ENCODE measurements around the gene USP22. TPM values are rescaled to one million over a fixed set of nuclear protein-coding genes. Genes with fewer than 3 reads are reported as not detected.

Gene USP22
- total RNA-seq, 1 experiment from 2014 or later = 210 TPM

- Histone ChIP-seq H3K27me3 (ENCODE audit: insufficient read depth, low read length) (no peaks in the 10 kb centered on the region), H3K9ac (ENCODE audit: low read length) (no peak overlapping the region), H2AFZ (ENCODE audit: low read depth, low read length, poor library complexity, severe bottlenecking) (no peak overlapping the region), H3K4me2 (ENCODE audit: low read length) (no peak overlapping the region), H3K36me3 (ENCODE audit: control insufficient read depth in 1 of 2, insufficient read depth in 2 of 2, low read length in 2 of 2) (peaks cover 82 to 88% of the 10 kb centered on the region in 2 experiments), H3K4me1 (ENCODE audit: control insufficient read depth in 1 of 2, insufficient read depth in 2 of 2, low read length in 2 of 2) (no peaks in the 10 kb centered on the region), H3K79me2 (ENCODE audit: insufficient read depth, low read length) (peaks cover 95% of the 10 kb centered on the region), H3K9me3 (ENCODE audit: control insufficient read depth in 1 of 2, insufficient read depth in 1 of 2, low read depth in 1 of 2, low read length in 2 of 2) (no peaks in the 10 kb centered on the region), H4K20me1 (ENCODE audit: insufficient read depth) (peaks cover 26% of the 10 kb centered on the region; the same call in 1 of the 2 replicates), H3K27ac (ENCODE audit: low read depth, low read length) (no peak overlapping the region), H3K9me2 (ENCODE audit: insufficient read depth) (no peaks in the 10 kb centered on the region), H3K4me3 (replicated peaks in 1 of 2; ENCODE audit: low read depth in 1 of 2, low read length in 2 of 2) (no peak overlapping the region)
- ChIA-PET RAD21 (ENCODE audit: low non-redundant PET in 1 of 2, low total read pairs in 2 of 2, uncharacterized antibody in 2 of 2, unreplicated experiment in 2 of 2) (no interaction called here), POLR2A (no interaction called here), CTCF (no interaction called here)
- DNase-seq (ENCODE audit: low read depth, low spot score) = no peak
- ATAC-seq = no peak
- TF ChIP-seq EGR1 (IDR thresholded peaks at IDR 0.05; ENCODE audit: low read depth) (no peak), MAX (IDR thresholded peaks at IDR 0.05) (no peak), POLR2A (IDR thresholded peaks at IDR 0.05; ENCODE audit: borderline replicate concordance, extremely low read depth, insufficient read depth, insufficient read length) (no peak), ZFX (IDR thresholded peaks at IDR 0.05) (no peak), ELF1 (IDR thresholded peaks at IDR 0.05; ENCODE audit: borderline replicate concordance, low read depth) (no peak), EZH2 (IDR thresholded peaks at IDR 0.05) (no peak), ATF3 (IDR thresholded peaks at IDR 0.05) (no peak), FOSL1 (IDR thresholded peaks at IDR 0.05; ENCODE audit: low read depth) (no peak), CTCF (IDR thresholded peaks at IDR 0.05 in 2 of 3, conservative IDR thresholded peaks at IDR 0.05 in 1 of 3; ENCODE audit: borderline replicate concordance in 1 of 3, insufficient read depth in 1 of 3, low read depth in 2 of 3, low read length in 2 of 3) (no peak), REST (IDR thresholded peaks at IDR 0.05; ENCODE audit: low read depth) (no peak), EZH2phosphoT487 (IDR thresholded peaks at IDR 0.05; ENCODE audit: borderline replicate concordance) (no peak), POLR2AphosphoS5 (IDR thresholded peaks at IDR 0.05; ENCODE audit: low read depth, low read length) (no peak), ZNF274 (IDR thresholded peaks at IDR 0.05; ENCODE audit: low read depth, low read length) (no peak), JUND (IDR thresholded peaks at IDR 0.05) (no peak), CBX3 (IDR thresholded peaks at IDR 0.05; ENCODE audit: low read depth) (no peak), ZBTB33 (IDR thresholded peaks at IDR 0.05; ENCODE audit: extremely low read depth, insufficient replicate concordance, low read length) (no peak), SRF (IDR thresholded peaks at IDR 0.05; ENCODE audit: low read depth) (no peak)
- intact Hi-C loops (cut with micrococcal nuclease) = no loop called here
- BruUV-seq (replicated peaks) = no TSS peak
Measured at GRCh38 chr17:21014498-21014897, 28.3 kb downstream of the USP22 start.
